NCI-H82 treated with DMSO at 0.1 percent for 48 hours (cell line): ENCODE measurements around the gene DMPK.

Experiments used
- DNase-seq: peaks from one replicate; lab custom pipeline; 2025; ENCODE audit not compliant: unreplicated experiment; lab: John Stamatoyannopoulos, UW

The DMPK gene

DNA sequence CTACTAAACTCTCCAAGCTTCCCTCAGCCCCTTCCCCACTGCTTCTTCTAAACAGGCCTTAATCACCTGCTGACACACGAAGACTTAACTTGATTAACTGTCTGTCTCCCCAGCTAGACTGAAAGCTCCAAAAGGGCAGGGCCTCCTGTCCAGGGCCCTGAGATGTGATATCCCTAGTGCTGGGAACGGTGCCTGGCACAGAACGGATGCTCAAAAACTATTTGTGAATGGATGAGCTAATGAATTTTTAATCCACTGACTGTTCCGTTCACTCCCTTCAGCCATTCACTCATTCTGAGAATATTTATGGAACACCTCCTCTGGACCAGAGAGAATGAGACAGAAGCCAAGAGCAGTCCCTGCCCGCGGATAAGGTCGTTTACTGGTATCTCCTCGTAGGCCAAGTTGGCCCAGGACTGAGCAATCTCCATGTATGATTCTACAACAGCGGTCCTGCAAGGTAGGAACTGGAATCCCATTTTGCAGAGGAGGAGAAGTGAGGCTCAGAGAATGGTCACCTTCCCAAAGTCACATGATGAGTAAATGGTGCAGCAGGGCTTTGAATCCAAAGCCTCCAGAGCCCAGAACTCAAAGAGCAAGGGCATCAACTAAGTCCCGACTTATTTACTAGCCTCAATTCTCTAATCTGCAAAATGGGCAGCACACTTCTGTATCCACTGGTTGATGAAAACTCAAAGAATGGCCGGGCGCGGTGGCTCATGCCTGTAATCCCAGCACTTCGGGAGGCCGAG lies 6.9 kb upstream of the DMPK start:
- no peak for DNase-seq

DNA sequence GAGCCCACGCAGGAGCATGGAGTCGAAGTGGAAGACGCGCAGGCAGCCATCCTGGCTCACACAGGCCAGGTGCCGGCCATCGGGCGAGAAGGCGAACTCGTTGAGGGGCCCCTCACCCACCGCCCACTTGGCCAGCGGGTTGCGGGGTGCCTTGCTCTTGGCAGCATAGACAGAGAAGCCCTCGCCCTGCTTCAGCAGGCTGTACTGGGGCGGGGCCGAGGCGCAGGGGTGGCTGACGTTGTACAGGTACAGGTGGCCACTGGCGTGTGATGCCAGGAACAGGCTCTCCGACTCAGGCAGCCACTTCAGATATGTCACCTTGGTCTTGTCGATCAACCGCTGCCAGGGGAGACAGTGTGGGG lies 4.2 kb upstream of the DMPK start:
- DNase-seq, result no peak

- no peak for DNase-seq
Measured at GRCh38 chr19:45785781-45786532, 3.7 kb upstream of the DMPK start.

DNA sequence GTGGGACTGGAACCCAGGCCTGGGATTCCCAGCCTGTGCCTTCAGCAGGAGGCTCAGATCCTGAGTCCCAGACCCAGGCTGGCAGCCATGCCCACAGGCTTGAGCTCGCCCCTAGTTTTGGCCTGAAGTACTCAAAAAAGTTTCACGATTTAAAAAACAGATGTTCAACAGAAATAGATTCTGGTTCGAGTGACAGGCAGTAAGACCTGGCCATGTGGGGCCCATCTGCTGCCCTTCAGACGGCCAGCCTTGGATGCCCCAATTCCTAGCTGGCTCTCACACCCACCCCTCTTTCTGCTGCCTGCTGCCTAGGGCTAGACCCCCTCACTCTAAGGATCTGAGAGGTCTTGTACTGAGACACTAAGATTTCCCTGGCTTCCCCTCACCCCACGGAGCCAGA lies 2.8 kb upstream of the DMPK start:
- DNase-seq, result no peak

GRCh38 chr19:45784096-45784495 lies 1.8 kb upstream of the DMPK start:
- DNase-seq, result no peak

DNA sequence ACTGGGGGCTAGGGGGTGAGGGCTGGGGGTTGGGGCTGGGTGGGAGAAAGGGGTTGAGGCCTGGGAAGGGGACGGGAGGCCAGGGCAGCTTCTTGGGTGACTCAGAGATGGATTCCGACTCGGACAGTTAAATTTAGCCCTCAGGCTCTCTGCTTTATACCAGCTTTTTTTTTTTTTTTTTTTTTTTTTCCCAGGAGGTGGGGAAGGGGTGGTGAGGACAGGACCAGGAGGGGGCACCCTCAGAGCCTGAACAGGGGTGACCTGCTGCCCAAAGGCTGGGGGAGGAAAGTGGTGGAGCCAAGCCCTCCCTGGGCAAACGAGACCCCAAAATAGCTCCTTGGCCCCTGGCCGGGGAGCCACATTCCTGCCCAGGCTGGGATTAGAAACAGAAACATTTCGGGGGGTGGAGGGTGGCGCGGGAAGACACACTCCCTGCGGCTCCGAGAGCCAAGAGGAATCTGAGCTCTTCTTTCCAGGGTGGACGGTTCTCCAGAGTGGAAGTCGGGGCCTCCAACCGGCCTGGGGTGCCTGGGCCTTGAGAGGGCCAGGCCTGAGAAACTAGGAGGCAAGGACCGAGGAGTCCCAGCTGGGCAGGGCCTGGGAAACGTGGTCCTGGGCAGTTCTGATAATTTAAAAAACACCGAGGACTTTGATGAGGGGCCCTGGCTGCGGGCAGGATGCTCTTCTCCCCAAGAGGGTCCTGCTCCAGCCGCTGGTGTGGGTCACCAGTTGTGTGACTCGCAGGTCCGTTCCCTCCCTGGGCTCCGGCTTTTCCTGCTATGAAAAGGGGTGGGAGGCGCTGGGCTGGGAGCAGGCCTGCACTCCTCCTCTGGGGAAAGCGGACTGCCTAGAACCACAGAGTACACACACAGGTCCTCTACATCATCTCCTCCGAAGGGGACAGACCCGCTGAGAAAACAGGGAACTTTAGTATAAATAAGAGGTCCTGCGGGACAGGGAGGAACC lies 813 bp upstream of the DMPK start:
- no peak for DNase-seq

DNA sequence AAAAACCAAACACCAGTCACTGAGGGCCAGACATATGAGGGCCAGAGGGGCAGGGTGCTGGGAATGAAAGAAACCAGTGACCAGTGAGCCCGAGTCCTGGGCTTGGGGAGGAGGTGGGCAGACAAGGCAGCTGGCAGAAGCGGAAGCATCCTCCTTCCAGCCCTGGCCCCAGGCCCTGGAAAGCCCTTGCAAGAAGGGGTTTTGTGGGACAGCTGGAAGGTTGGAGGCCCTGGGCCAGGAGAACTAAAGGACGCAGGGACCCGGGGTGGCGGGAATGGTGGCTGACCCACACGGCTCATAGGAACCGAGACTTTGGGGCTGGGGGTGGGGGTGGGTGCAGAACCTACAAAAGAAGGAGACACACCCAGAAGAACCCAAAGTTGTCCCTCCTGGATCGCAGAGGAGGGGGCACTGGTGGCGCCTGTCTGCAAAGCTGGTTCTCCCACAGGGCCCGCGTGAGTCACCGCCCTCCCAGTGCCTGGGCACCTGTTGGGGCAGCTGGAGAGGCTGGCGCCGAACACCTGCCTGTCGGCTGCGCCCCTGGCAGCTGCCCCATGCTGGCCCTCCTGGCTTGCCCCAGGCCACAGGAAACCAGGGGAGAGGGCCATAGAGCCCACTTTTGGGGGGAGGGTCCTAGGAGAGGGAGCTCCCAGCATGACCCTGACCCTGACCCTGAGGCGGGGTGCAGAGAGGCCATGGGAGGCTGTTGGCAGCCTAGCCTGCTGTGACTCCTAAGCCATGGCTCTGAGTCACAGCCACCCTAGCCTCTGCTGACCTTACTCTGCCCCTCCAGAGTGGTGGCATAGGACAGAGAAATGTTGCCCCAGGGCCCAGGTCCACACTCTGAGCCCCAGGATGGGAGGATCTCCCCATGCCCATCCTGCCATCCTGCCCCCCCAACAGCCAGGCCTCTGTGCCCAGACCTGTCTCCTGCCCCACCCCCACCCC lies 802 bp downstream of the DMPK start:
- DNase-seq, result no peak

- no peak for DNase-seq
Measured at GRCh38 chr19:45780448-45781213, 1.7 kb downstream of the DMPK start.

DNA sequence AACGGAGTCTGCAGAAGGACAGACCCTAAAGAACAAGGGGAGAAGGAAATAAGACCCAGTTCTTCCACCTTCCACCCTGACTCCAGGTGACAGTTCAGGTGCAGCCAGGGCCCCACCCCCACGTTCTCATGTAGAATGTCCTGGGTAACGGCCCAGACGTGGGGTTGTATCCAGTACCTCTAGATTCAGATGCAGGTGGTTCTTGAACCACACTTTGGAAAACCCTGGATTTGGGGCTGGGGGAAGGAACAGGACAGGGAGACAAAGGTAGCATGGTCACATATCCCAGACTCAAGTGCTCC lies 2.2 kb downstream of the DMPK start:
- DNase-seq, result no peak

DNA sequence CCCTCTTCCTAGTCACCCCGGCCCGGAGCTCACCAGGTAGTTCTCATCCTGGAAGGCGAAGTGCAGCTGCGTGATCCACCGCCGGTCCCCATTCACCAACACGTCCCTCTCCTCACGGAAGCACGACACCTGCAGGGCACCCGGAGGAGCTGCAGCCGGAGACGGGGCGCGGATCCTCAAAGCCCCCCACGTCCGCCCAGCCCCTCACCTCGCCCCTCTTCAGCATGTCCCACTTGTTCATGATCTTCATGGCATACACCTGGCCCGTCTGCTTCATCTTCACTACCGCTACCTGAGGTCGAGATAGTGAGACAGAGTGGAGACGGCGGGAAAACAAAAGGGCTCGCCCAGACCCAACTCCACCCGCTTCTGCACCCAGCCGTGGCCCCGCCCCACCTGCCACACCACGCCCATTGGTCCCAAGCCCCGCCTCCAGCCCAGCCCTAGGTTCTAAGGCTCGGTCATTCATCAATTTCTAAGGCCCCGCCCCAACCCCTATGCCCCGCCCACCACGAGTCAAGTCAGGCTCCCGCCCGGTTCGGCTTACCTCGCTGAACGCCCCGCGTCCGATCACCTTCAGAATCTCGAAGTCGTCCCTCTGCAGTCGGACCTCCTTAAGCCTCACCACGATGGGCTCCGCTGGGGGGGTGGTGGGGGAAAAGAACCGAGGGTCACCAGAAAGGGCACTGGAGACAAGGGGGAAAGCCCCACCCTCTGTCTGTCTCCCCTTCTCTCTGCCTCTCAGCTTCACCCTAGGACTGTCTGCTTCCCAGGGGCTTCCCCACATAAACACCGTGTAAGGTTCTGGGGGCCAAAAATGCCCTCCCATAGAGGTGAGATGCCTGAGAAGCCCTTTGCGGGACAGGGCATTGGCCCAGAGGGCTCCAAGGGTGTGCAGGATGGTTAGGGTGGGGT lies 2.8 kb downstream of the DMPK start:
- peak; percentile 76 for DNase-seq

GRCh38 chr19:45778010-45778661 lies 4.2 kb downstream of the DMPK start:
- DNase-seq, result no peak

DNA sequence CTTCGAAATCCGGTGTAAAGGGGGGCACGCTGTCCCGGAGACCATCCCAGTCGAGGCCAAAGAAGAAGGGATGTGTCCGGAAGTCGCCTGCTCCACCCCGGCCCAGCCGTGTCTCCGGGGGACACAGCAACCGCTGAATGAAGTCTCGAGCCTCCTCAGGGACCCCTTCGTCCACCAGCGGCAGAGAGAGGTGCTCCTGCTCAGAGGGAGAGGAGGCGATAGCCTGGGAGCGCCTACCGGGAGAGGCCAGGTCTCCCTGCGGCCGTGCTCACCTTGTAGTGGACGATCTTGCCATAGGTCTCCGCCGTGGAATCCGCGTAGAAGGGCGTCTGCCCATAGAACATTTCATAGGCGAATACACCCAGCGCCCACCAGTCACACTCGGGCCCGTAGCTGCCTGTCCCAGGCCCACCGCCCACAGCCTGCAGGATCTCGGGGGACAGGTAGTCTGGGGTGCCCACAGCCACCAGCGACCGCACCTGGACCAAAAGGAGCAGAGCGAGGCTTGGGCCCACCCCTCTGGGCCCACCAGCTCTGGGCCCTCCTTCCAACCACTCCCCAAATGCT lies 4.8 kb downstream of the DMPK start:
- DNase-seq, result no peak

- DNase-seq, result no peak
Measured at GRCh38 chr19:45774765-45775164, 7.5 kb downstream of the DMPK start.

GRCh38 chr19:45773384-45773783 lies 8.9 kb downstream of the DMPK start:
- no peak for DNase-seq

GRCh38 chr19:45772912-45773311 lies 9.4 kb downstream of the DMPK start:
- no peak for DNase-seq

DNA sequence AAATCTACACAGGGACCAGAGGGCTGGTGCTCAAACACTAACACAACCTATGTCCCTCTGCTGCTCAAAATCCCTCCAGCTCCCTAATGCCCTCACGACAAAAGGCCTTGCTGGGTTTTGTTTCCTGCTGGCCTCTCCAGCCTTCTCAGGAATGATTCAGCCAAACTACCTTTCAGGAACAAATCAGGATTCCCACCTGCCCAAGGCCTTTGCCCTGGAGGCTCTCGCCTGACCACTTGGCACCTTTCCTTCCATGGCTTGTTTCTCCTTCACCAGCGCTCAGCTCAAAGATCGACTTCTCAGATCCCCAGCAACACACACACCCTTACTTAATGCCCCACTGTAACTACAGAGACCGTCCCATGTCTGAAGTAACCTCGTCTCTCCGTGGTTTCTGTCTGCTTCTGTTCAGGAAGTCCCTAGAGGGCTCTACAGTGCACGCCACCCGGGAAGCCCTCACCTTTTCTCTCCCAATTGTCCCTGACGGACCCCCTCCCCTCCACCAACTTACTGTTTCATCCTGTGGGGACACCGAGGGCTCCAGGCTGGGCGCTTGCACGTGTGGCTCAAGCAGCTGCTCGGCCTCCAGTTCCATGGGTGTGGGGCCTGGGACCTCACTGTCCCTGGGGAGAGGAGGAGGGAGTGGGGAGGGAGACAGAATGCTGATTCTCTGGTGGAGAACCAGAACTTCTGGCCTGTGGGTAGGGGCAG lies 10.0 kb downstream of the DMPK start:
- DNase-seq, result no peak

DNA sequence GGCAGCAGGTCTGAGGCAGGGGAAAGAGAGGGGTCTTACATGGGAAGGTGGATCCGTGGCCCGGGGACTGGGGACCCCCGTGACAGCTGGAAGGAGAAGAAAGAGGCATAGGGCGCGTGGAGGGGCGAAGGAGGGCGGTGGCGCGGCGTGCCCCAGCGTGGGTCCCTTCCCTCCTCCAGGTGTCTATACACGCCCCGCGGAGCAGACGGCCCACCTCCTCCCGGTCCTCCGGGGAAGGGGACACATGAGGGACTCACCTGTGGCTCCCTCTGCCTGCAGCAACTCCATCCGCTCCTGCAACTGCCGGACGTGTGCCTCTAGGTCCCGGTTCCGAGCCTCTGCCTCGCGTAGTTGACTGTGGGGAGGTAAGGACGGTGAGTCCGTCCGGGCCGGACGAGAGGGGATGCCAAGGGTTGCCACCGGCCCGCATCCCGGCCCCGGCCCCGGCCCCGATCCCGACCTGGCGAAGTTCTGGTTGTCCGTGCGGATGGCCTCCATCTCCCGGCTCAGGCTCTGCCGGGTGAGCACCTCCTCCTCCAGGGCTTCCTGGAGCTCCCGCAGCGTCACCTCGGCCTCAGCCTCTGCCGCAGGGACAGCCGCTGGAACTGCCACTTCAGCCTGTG lies 10.9 kb downstream of the DMPK start:
- no peak for DNase-seq
